Superior temporal gyrus (tissue), 1 donor: ENCODE results near the gene FJX1.

Experiments used
- DNase-seq: peaks from one replicate; pipeline ENCODE4 v3.0.0-alpha.2; 2016; ENCODE audit errors: extremely low spot score

Gene FJX1

GRCh38 chr11:35606206-35606605 is 12.1 kb upstream of the FJX1 start:
- DNase-seq, result no peak

- no peak for DNase-seq
Measured at GRCh38 chr11:35608502-35608901, 9.8 kb upstream of the FJX1 start.

- no peak for DNase-seq
Measured at GRCh38 chr11:35609656-35610055, 8.6 kb upstream of the FJX1 start.

GRCh38 chr11:35610631-35611030 is 7.6 kb upstream of the FJX1 start:
- no peak for DNase-seq

- DNase-seq, result no peak
Measured at GRCh38 chr11:35611741-35612140, 6.5 kb upstream of the FJX1 start.

GRCh38 chr11:35614939-35615569 is 3.2 kb upstream of the FJX1 start:
- no peak for DNase-seq

- peak; percentile 94 for DNase-seq
Measured at GRCh38 chr11:35615921-35616900, 2.0 kb upstream of the FJX1 start.

GRCh38 chr11:35617316-35617686 is 959 bp upstream of the FJX1 start:
- DNase-seq, result no peak

- no peak for DNase-seq
Measured at GRCh38 chr11:35618497-35619115, 346 bp downstream of the FJX1 start.

- DNase-seq, result no peak
Measured at GRCh38 chr11:35619116-35619854, 1.0 kb downstream of the FJX1 start.

GRCh38 chr11:35619855-35620640 is 1.8 kb downstream of the FJX1 start:
- no peak for DNase-seq

- no peak for DNase-seq
Measured at GRCh38 chr11:35620795-35621194, 2.5 kb downstream of the FJX1 start.

- no peak for DNase-seq
Measured at GRCh38 chr11:35621620-35622019, 3.4 kb downstream of the FJX1 start.

GRCh38 chr11:35622070-35622469 is 3.8 kb downstream of the FJX1 start:
- DNase-seq, result no peak

GRCh38 chr11:35623621-35624168 is 5.4 kb downstream of the FJX1 start:
- DNase-seq, result no peak

GRCh38 chr11:35624316-35624715 is 6.1 kb downstream of the FJX1 start:
- DNase-seq, result no peak

GRCh38 chr11:35624781-35625180 is 6.5 kb downstream of the FJX1 start:
- no peak for DNase-seq

- no peak for DNase-seq
Measured at GRCh38 chr11:35626501-35626900, 8.2 kb downstream of the FJX1 start.

GRCh38 chr11:35629511-35629910 is 11.3 kb downstream of the FJX1 start:
- DNase-seq, result no peak

GRCh38 chr11:35629914-35630313 is 11.7 kb downstream of the FJX1 start:
- no peak for DNase-seq

GRCh38 chr11:35631891-35632290 is 13.6 kb downstream of the FJX1 start:
- DNase-seq, result no peak
